ENCODE data around the gene SMPD4.

- TF ChIP-seq POLR2A (IDR thresholded peaks at IDR 0.05; ENCODE audit: extremely low read depth, insufficient read length) (no peak), CTCF (IDR thresholded peaks at IDR 0.05; ENCODE audit: low read depth, low read length) (no peak), MAX (IDR thresholded peaks at IDR 0.05; ENCODE audit: low read depth, low read length) (no peak), MYC (IDR thresholded peaks at IDR 0.05; ENCODE audit: low read depth, low read length) (no peak)
These were observed 30.9 kb downstream of the SMPD4 start for GRCh38 chr2:130150181-130151144.
